PC-9 (cell line): ENCODE results near the gene NSF.
"Not testable (repeated sequence)": the region's sequence is repeated elsewhere in the genome, so short reads cannot be mapped to it uniquely, and the experiment has no call there.

Experiments
- CTCF ChIP-seq: fragments of 200-600 bp; sonication (generic); conservative IDR thresholded peaks from 2 replicates; pipeline ENCODE4 v1.6.1; 2017; ENCODE audit warnings: mixed run types, antibody characterized with exemption, mild to moderate bottlenecking, moderate library complexity
- EZH2 ChIP-seq: fragments of 200-600 bp; sonication (generic); IDR thresholded peaks from 2 replicates; pipeline ENCODE4 v1.8.0; 2017; ENCODE audit warnings: antibody characterized with exemption, low read depth

- not testable (repeated sequence) for TF ChIP-seq CTCF, EZH2
These were observed 34.3 kb downstream of the NSF start for GRCh38 chr17:46624726-46625125.
